ENCODE measurements around the gene CD200. TPM values are rescaled to one million over a fixed set of nuclear protein-coding genes. Genes with fewer than 3 reads are reported as not detected.

Gene CD200
- total RNA-seq, 2 donors from 2014 or later = 34.5 to 63.3 TPM

DNA sequence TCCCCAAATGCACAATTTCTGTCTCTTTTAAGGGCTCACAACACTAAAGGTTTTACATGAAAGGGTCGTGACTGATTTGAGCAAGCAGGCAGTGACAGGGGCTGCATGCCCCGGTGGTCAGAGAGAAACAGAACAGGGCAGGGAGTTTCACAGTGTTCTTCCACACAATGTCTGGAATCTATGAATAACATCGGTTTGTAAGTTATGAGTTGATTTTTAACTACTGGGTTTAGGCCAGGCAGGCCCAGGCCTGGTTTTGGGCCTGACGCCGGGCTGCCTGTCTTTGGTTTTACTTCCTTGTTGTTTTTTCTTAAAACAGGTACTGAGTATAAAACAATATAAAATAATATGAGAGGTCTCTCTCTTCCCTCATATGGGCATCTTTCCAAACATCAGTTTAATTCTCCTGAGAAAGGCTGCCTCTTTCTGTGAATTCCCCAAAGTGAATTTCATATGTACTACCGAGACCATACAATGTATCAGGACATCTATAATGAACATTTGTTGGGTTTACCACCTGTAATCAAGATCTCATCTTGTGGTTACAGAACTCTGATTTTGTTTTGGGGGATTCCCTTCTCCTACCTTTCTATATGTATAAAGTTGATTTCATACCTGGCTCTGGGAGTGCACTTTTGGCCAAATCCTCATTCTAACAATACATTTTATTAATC, 74.4 kb downstream of the CD200 start:
- DNase-seq (ENCODE audit: low spot score in 2 of 2) (no peak), ATAC-seq (peak; percentile 32 to 33)
- no peaks in the 10 kb centered on the region for H3K36me3 Mint-ChIP-seq
- no peaks in the 10 kb centered on the region for H3K9me3 Mint-ChIP-seq
- peak overlapping the region in 1 of 2 donors; percentile 33 for H3K27ac Mint-ChIP-seq

DNA sequence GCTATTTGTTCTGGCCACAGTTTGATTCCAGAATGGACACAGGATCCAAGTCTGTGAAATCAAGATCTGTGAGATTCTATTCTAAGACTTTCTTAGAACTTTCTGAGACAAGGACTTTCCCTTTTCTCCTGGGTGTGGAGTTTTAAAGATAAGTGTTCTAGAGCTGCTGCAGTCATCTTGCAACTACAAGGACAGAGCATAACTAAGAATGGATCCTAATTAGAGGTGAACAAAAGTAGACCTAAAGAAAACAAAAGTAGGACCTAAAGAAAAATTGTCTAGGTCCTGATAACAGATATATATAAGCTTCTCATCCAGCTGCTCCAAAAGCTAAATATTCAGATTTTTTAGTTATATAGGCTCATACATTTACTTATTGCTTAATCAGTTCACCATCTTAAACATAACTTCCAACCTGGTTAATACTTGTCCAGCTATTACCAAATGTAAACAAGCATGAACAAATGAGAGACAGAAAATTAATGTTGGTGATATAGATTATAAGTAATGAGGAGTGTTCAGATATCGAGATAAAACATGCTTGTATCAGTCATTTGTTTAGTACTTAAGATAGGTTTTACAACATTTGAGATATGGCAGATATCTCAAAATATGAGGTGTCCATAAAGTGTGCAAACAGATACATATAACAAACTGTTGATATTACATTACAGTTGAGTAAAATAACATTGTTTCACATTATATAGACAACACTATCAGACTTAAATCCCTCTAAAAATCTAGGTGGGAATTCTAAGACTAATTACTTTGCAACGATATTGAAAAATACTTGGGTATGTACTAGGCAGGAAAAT, 75.1 kb downstream of the CD200 start:
- Mint-ChIP-seq H3K27ac (peak overlapping the region in 1 of 2 donors; percentile 33), H3K36me3 (no peaks in the 10 kb centered on the region), H3K9me3 (no peaks in the 10 kb centered on the region)
- DNase-seq (ENCODE audit: low spot score in 2 of 2) (no peak), ATAC-seq (no peak)

DNA sequence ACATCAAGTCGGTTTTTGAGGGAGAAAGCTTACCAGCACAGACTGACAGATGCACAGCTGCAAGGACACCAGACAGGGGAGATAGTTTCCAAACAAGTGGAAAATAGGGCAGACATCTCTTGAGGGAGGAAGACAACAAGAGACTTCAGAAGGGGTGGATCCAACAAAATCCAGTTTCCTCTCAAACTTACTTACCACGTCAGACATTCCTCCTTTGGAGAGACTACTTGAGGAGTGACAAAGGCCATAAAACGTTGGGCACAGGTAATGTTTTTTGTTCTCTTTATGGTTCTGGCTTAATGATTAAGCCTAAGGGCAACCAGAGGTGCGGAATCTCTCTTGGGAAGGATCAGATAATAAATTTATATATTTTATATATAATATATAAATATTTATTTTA, 76.1 kb downstream of the CD200 start:
- ATAC-seq (no peak), DNase-seq (ENCODE audit: low spot score in 2 of 2) (no peak)
- Mint-ChIP-seq H3K27ac (no peak overlapping the region), H3K9me3 (peaks cover 0 to 2% of the 10 kb centered on the region in 2 donors), H3K36me3 (no peaks in the 10 kb centered on the region)

DNA sequence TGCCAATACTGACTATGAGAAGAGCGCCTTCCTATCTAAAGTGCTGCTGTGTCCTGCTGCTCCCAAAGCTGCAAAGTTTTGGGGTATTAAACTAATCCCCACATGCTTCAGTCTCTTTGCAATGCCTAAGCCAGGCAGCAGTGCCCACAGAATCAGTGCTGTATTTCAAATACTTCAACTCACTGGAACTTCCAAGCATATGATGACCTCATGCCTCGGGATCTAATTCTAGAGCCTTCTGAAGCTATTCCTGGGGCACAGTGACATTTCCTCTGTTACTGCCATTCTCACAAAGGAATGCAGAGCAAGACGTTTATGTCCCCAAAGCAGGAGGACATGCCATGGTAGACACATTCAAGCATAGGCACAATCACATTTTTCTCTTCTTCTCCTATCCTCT, 78.5 kb downstream of the CD200 start:
- Mint-ChIP-seq H3K9me3 (peaks cover 0 to 15% of the 10 kb centered on the region in 2 donors), H3K27ac (no peak overlapping the region), H3K36me3 (peaks cover 0 to 6% of the 10 kb centered on the region in 2 donors)
- DNase-seq (ENCODE audit: low spot score in 2 of 2) (no peak), ATAC-seq (no peak)

Other genes starting within 250 kb of the CD200 start
- 10 to 100 TPM in 1 of 2 donors, 1 to 10 TPM in 1; 6.5 to 11.2 TPM for gene C3orf52, start 246.8 kb upstream of the CD200 start, total RNA-seq
- 10 to 100 TPM in 1 of 2 donors, 1 to 10 TPM in 1; 5.2 to 23.7 TPM for gene GCSAM, start 199.9 kb upstream of the CD200 start, total RNA-seq
- gene SLC9C1, start 38.9 kb upstream of the CD200 start, total RNA-seq = not detected
- 10 to 100 TPM; 25.5 to 38.0 TPM for gene BTLA, start 166.3 kb downstream of the CD200 start, total RNA-seq
- 10 to 100 TPM; 52.5 to 55.3 TPM for gene ATG3, start 228.8 kb downstream of the CD200 start, total RNA-seq
- 10 to 100 TPM in 1 of 2 donors, 1 to 10 TPM in 1; 8.5 to 17.4 TPM for gene SLC35A5, start 228.9 kb downstream of the CD200 start, total RNA-seq

Measured in activated naive CD4-positive, alpha-beta T cell treated with anti-CD3 and anti-CD28 coated beads, Interleukin-2, amount 50 U/mL, for 72 hours (primary cell).